Mucosa of stomach (tissue), 1 donor: ENCODE measurements around the gene TMEM139.

Experiments
- H3K27me3 ChIP-seq: one replicate; pipeline ENCODE4 v1.7.0; 2013; ENCODE audit warnings: mild to moderate bottlenecking, low read length; ENCODE audit not compliant: control insufficient read depth, insufficient read depth
- H3K36me3 ChIP-seq: one replicate; pipeline ENCODE4 v1.7.0; 2013; ENCODE audit warnings: low read length; ENCODE audit not compliant: control insufficient read depth, insufficient read depth
- H3K4me1 ChIP-seq: one replicate; pipeline ENCODE4 v1.7.0; 2013; ENCODE audit warnings: mild to moderate bottlenecking, low read length; ENCODE audit not compliant: control insufficient read depth, insufficient read depth
- H3K4me3 ChIP-seq: one replicate; pipeline ENCODE4 v1.7.0; 2013; ENCODE audit warnings: low read length
- H3K9ac ChIP-seq: one replicate; pipeline ENCODE4 v1.7.0; 2013; ENCODE audit warnings: mild to moderate bottlenecking, low read length, moderate library complexity
- H3K9me3 ChIP-seq: one replicate; pipeline ENCODE4 v1.7.0; 2013; ENCODE audit warnings: mild to moderate bottlenecking, low read length, moderate library complexity; ENCODE audit not compliant: control insufficient read depth
- donor health status: Pancreatic carcinoma.

TMEM139 gene

GRCh38 chr7:143284591-143285469 is at the start of gene TMEM139:
TMEM139 (plus strand) TSS chr7:143284958; CDS start chr7:143285958, 1,000 bp downstream.
- peaks cover 45% of the 10 kb centered on the region for H3K4me1 ChIP-seq
- H3K4me3 ChIP-seq = peak within 1 kb of the TSS; percentile 35
- H3K27me3 ChIP-seq = no peaks in the 10 kb centered on the region
- no peaks in the 10 kb centered on the region for H3K9me3 ChIP-seq
- H3K36me3 ChIP-seq = no peaks in the 10 kb centered on the region
- H3K9ac ChIP-seq = peak within 1 kb of the TSS; percentile 36

DNA sequence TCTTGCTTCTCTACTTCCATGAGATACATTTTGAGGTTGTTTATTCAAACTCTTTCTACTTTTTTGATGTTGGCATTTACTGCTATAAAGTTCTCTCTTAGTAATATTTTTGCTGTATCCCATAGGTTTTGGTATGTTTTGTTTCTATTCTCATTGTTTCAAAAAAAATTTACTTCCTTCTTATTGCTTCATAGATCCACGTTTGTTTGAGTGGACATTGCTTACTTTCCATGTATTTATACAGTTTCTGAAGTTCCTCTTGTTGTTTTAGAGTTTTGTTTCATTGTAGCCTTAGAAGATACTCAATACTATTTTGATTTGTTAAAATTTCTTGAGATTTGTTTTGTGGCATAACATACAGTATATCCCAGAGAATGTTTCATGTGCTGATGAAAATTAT is 49.2 kb upstream of the TMEM139 start:
- no peak overlapping the region for H3K4me3 ChIP-seq
- H3K36me3 ChIP-seq = no peaks in the 10 kb centered on the region
- no peaks in the 10 kb centered on the region for H3K27me3 ChIP-seq
- H3K9me3 ChIP-seq = no peaks in the 10 kb centered on the region
- no peak overlapping the region for H3K9ac ChIP-seq
- peaks cover 2% of the 10 kb centered on the region for H3K4me1 ChIP-seq

GRCh38 chr7:143236408-143236990 is 48.3 kb upstream of the TMEM139 start:
- H3K4me1 ChIP-seq = peaks cover 7% of the 10 kb centered on the region
- no peak overlapping the region for H3K4me3 ChIP-seq
- no peak overlapping the region for H3K9ac ChIP-seq
- H3K27me3 ChIP-seq = no peaks in the 10 kb centered on the region
- H3K36me3 ChIP-seq = no peaks in the 10 kb centered on the region
- H3K9me3 ChIP-seq = no peaks in the 10 kb centered on the region

DNA sequence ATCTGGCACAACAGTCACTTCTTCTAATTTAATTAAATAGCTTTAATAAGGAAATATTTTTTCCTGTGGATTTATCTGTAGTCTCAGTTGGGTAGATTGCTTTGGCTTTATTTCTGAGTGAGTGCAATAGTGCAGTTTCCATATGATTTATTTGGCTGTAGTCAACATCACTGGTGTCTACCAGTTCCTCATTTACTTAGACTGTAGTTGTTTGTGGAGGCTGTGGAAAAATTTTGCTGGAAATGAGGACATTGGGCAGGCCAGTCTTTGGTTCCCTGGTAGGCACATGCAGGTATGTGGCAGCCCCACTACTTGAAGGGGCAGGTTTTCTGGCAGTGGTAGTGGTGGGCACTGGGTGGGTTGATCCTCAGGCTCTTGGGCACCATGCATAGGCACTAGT is 47.4 kb upstream of the TMEM139 start:
- Histone ChIP-seq H3K36me3 (no peaks in the 10 kb centered on the region), H3K4me1 (peaks cover 7% of the 10 kb centered on the region), H3K9ac (no peak overlapping the region), H3K4me3 (no peak overlapping the region), H3K9me3 (no peaks in the 10 kb centered on the region), H3K27me3 (no peaks in the 10 kb centered on the region)

DNA sequence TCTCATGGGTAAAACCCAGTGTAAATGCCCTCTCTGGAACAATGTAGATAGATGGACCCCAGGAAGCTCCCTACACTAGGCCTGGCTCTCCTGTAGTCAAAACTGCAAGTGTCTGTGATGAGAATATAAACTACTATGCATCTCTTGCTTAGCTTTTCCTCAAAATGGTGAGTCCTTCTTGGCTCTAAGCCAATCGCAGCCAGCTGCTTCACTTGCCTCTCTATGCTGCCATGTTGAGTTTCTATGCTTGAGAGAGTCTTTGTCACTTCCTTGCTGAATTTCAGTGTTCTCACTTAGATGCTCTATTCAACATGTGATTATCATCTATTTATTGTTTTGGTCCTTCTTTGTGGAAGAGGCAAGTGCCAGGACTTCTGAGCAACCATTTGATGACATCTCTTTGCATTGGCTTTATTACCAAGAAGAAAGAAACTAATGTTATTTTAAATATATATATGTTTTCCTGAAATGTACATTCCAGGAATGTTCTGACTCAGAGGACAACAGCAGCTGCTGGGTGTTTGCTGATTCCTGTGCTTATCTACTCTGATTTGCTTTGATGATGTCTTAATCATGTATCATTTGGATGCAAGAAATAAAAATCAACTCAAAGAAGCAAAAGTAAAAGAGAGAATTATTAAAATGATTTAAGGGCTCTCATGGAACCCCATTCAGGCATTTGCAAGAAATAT is 46.3 kb upstream of the TMEM139 start:
- Histone ChIP-seq H3K4me3 (no peak overlapping the region), H3K36me3 (no peaks in the 10 kb centered on the region), H3K9me3 (no peaks in the 10 kb centered on the region), H3K27me3 (no peaks in the 10 kb centered on the region), H3K9ac (no peak overlapping the region), H3K4me1 (peaks cover 11% of the 10 kb centered on the region)

DNA sequence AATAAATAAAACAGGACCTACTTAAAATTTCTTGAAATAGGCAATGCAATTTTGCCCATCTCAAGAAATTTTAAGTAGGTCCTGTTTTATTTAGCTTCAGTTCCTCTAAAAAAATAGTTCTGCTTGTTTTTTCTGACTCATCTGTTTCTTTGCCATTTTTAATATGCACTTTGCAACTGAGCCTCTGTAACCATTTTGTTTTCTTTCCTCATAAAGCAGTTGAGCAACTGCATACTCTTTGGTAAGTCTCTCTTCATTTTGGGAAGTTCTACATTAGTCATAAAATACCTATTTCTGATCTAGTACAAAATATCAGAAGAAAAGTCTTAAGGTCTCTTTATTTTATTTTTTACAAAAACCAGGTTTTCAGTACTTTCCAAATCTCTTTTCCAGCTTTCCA is 44.9 kb upstream of the TMEM139 start:
- H3K4me3 ChIP-seq = no peak overlapping the region
- H3K27me3 ChIP-seq = no peaks in the 10 kb centered on the region
- peaks cover 24% of the 10 kb centered on the region for H3K4me1 ChIP-seq
- H3K9me3 ChIP-seq = no peaks in the 10 kb centered on the region
- no peaks in the 10 kb centered on the region for H3K36me3 ChIP-seq
- H3K9ac ChIP-seq = no peak overlapping the region

- Histone ChIP-seq H3K36me3 (no peaks in the 10 kb centered on the region), H3K27me3 (no peaks in the 10 kb centered on the region), H3K4me3 (no peak overlapping the region)
Observed at GRCh38 chr7:143240291-143241168, 44.2 kb upstream of the TMEM139 start.

DNA sequence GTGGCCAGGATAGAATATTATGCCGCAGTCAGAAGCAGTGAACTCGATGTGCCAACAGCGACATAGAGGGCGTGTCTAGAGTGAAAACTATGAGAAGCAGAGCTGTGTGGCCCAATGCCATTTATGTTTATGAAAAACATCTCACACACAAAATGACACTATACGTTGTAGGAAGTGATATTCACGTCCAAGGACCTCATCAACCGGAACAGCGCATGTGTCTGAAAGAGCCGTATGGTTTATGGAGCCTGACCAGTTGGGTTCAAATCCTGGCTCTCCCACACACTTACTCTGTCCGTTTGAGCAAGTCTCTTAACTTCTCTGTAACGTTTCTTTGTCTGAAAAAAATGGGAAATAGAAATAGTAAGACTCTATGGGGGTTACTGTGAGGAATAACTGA is 42.5 kb upstream of the TMEM139 start:
- peaks cover 33% of the 10 kb centered on the region for H3K4me1 ChIP-seq
- no peaks in the 10 kb centered on the region for H3K9me3 ChIP-seq
- no peak overlapping the region for H3K4me3 ChIP-seq
- H3K9ac ChIP-seq = no peak overlapping the region
- H3K36me3 ChIP-seq = no peaks in the 10 kb centered on the region
- H3K27me3 ChIP-seq = no peaks in the 10 kb centered on the region

More at GRCh38 chr7:143240291-143241168, 44.2 kb upstream of the TMEM139 start:
- no peak overlapping the region for H3K9ac ChIP-seq
- H3K9me3 ChIP-seq = no peaks in the 10 kb centered on the region
- H3K4me1 ChIP-seq = peaks cover 31% of the 10 kb centered on the region

DNA sequence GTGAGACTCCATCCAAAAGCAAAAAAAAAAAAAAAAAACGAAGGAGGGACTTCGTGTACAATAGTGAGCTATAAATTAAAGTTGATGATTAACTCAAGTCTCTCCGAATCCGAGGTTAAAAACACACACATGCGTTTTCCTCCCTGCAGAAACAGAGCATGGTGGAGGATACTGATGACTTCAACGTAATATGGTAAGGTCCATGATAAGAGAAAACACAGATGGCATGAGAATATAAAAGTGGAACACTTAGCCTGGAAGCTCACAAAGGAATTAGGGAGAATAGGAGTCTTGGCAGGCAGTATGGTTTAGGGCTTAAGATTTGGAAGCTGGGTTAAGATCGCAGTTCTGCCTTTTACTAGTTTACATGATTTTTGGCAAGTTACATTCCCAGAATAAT is 41.6 kb upstream of the TMEM139 start:
- Histone ChIP-seq H3K4me1 (peaks cover 33% of the 10 kb centered on the region), H3K27me3 (no peaks in the 10 kb centered on the region), H3K36me3 (no peaks in the 10 kb centered on the region), H3K4me3 (no peak overlapping the region), H3K9ac (no peak overlapping the region), H3K9me3 (no peaks in the 10 kb centered on the region)

DNA sequence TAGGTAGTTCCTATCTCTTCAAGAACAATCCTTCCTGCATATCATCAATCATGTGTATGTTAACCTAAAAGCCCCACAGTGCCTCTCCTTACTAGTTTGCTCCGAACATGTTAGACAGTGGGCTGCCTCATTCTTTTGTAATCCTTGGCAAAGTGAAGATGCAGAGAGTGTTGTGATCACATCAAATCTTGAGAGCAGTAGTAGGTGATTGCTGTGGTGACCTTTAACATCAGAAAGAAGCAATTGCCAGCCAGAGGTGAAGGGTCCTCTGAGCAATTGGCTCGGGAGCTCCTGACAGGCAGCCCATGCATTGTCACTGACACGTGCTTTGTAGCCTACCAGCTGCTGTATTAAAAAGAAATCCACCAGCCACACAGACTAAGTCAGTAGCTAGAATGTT is 41.1 kb upstream of the TMEM139 start:
- H3K4me1 ChIP-seq = peaks cover 33% of the 10 kb centered on the region
- no peak overlapping the region for H3K9ac ChIP-seq

GRCh38 chr7:143244321-143244720 is 40.4 kb upstream of the TMEM139 start:
- Histone ChIP-seq H3K9ac (no peak overlapping the region), H3K4me1 (peaks cover 40% of the 10 kb centered on the region), H3K9me3 (no peaks in the 10 kb centered on the region), H3K27me3 (no peaks in the 10 kb centered on the region), H3K36me3 (no peaks in the 10 kb centered on the region), H3K4me3 (no peak overlapping the region)

More for the DNA sequence above, 41.1 kb upstream of the TMEM139 start:
- Histone ChIP-seq H3K36me3 (no peaks in the 10 kb centered on the region), H3K4me3 (no peak overlapping the region), H3K9me3 (no peaks in the 10 kb centered on the region), H3K27me3 (no peaks in the 10 kb centered on the region)
